Type B pancreatic cell (in vitro differentiated cells): ENCODE measurements around the gene TRPV3. TPM values are rescaled to one million over a fixed set of nuclear protein-coding genes. Genes with fewer than 3 reads are reported as not detected.
"Not testable (repeated sequence)": the region's sequence is repeated elsewhere in the genome, so short reads cannot be mapped to it uniquely, and the experiment has no call there.

Experiments used
- DNase-seq: peaks from one replicate; pipeline ENCODE4 v3.0.0; 2021; ENCODE audit warnings: mixed read lengths; ENCODE audit not compliant: unreplicated experiment; ENCODE audit errors: extremely low spot score
- H3K27ac Mint-ChIP-seq: 2 replicates; pipeline ENCODE4 v1.8.0; 2021; ENCODE audit warnings: mild to moderate bottlenecking, mixed read lengths
- H3K27me3 Mint-ChIP-seq: 2 replicates; pipeline ENCODE4 v1.8.0; 2021; ENCODE audit warnings: mixed read lengths
- H3K36me3 Mint-ChIP-seq: 2 replicates; pipeline ENCODE4 v1.8.0; 2021; ENCODE audit warnings: mixed read lengths
- H3K4me1 Mint-ChIP-seq: one replicate; pipeline ENCODE4 v1.8.0; 2021; ENCODE audit warnings: mixed read lengths; ENCODE audit not compliant: unreplicated experiment
- H3K4me3 Mint-ChIP-seq: 2 replicates; pipeline ENCODE4 v1.8.0; 2021; ENCODE audit warnings: mild to moderate bottlenecking, mixed read lengths
- H3K9me3 Mint-ChIP-seq: 2 replicates; pipeline ENCODE4 v1.8.0; 2021; ENCODE audit warnings: mixed read lengths
- total RNA-seq: library from RNA; stranded (reverse); gene quantifications from 2 replicates; pipeline ENCODE4 v1.2.1, GENCODE V29; 2021; ENCODE audit warnings: low replicate concordance
- TF ChIP-seq, protein P1 (sequence below): fragments of 200-600 bp; sonication (generic); conservative IDR thresholded peaks from 2 replicates; pipeline ENCODE4 v1.5.0; 2021; ENCODE audit warnings: antibody characterized with exemption, mild to moderate bottlenecking

The TRPV3 gene
- total RNA-seq, 1 donor from 2014 or later, result 2.3 TPM

DNA sequence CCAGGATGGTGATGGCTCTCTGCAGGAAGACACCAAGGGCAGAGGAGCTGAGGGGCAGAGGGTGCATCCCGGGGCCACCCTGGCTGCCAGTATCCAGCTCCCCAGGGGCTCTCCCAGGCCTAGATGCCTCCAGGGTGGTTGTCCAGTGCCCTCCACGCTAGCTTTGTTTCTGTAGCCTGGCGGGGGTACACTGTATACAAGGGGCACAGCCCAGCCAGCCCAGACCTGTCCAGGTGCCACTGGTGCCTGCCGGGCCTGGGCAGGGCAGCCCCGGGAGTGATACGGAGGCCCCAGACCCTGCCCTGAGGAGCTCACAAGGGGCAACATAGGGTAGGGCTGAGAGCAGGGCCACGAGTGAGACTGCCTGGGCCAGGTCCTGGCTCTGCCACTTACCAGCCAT, 14.6 kb upstream of the TRPV3 start:
- H3K27me3 Mint-ChIP-seq, result no peaks in the 10 kb centered on the region
- no peaks in the 10 kb centered on the region for H3K4me1 Mint-ChIP-seq
- no peaks in the 10 kb centered on the region for H3K9me3 Mint-ChIP-seq
- TF ChIP-seq, protein P1, sequence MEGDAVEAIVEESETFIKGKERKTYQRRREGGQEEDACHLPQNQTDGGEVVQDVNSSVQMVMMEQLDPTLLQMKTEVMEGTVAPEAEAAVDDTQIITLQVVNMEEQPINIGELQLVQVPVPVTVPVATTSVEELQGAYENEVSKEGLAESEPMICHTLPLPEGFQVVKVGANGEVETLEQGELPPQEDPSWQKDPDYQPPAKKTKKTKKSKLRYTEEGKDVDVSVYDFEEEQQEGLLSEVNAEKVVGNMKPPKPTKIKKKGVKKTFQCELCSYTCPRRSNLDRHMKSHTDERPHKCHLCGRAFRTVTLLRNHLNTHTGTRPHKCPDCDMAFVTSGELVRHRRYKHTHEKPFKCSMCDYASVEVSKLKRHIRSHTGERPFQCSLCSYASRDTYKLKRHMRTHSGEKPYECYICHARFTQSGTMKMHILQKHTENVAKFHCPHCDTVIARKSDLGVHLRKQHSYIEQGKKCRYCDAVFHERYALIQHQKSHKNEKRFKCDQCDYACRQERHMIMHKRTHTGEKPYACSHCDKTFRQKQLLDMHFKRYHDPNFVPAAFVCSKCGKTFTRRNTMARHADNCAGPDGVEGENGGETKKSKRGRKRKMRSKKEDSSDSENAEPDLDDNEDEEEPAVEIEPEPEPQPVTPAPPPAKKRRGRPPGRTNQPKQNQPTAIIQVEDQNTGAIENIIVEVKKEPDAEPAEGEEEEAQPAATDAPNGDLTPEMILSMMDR, result no peak
- H3K36me3 Mint-ChIP-seq, result peaks cover 15% of the 10 kb centered on the region
- H3K4me3 Mint-ChIP-seq, result no peak overlapping the region
- H3K27ac Mint-ChIP-seq, result no peak overlapping the region
- no peak for DNase-seq

DNA sequence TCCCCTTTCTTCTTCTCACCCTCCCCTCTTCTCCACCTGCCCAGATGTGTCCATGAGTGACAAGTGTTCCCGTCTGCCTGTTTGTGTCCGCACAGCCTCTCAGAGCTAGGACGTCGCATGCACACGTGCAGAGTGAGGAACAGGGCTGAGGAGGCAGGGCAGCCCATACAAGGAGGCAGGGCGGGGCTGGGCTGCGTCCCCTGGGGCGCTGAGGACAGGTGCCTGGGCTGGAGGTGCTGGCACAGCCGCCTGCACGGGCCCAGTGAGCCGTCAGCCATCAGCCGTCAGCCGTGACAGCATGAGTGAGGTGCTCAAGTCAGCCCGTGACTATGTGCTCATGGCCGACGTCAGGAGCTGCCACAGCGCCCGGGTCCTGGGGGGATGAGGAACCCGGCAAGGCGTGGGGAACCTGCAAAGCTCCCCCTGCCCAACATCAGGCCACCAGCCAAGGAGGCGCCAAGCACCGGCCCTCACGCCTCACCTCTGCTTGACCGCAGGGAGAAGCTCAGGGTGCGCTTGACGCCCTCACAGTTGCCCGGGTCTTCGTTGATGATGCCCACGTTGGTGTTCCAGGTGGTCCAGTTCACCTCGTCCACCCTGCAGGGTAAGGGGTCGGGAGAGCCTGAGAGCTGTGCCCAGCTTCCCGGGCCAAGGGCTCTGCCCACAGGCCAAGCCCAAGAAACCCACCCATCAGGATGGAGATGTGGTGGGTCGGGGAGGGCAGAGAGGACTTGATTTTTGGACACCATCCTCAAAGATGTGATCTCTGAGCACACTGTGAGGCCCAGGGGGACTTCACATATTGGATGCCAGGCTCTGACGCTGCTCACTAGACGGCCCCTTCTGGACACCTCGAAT, 13.7 kb upstream of the TRPV3 start:
- H3K4me3 Mint-ChIP-seq, result no peak overlapping the region
- no peak overlapping the region for H3K27ac Mint-ChIP-seq
- H3K9me3 Mint-ChIP-seq, result no peaks in the 10 kb centered on the region
- H3K36me3 Mint-ChIP-seq, result peaks cover 15% of the 10 kb centered on the region
- TF ChIP-seq, protein P1, result no peak
- DNase-seq, result no peak
- no peaks in the 10 kb centered on the region for H3K27me3 Mint-ChIP-seq
- no peaks in the 10 kb centered on the region for H3K4me1 Mint-ChIP-seq

DNA sequence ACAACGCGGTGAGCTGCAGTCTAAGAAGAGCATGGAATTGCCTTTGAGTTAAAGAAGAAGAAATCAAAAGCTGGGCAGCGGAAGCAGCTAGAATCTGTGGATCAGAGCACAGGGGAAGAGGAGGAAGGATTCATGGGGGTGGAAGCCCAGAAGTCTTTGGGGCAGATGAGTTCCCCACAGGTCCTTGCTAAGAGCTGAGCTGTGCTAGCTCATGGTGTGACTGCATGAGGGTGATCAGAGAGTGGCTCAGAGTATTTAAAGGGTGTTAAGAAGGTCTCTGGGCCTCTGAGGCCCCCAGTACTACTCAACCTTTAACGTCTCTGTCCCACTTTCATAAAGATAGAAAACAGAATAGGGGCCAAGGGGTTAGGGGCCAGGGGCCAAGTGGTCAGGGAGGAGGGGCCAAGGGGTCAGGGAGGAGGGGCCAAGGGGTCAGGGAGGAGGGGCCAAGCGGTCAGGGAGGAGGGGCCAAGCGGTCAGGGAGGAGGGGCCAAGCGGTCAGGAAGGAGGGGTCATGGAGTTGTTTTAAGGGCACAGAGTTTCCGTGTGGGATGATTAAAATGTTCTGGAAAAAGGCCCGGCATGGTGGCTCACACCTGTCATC, 12.0 kb upstream of the TRPV3 start:
- Mint-ChIP-seq H3K36me3 (peaks cover 17% of the 10 kb centered on the region), H3K9me3 (no peaks in the 10 kb centered on the region), H3K4me1 (no peaks in the 10 kb centered on the region), H3K4me3 (no peak overlapping the region), H3K27me3 (no peaks in the 10 kb centered on the region), H3K27ac (no peak overlapping the region)
- TF ChIP-seq, protein P1, result no peak
- no peak for DNase-seq

DNA sequence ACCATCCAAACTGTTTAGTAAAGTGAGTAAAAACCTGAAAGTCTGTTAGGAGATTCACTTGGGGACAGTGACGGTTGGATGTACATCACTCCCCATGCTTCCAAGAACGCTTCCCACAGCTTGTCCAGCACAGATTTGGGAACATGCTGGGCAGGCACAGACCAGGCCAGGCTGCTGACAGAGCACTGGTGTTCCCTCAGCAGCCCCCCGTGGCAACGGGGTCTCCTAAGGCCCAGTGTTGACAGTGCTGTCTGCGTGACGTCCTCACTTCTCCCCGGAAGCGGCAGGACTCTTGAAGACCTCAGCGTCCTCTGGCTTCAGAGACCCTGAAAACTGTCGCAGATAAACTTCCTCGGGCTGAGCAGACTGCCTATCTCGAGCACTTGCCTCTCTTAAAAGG, 8.9 kb upstream of the TRPV3 start:
- Mint-ChIP-seq H3K9me3 (no peaks in the 10 kb centered on the region), H3K36me3 (peaks cover 17% of the 10 kb centered on the region), H3K4me3 (no peak overlapping the region), H3K27ac (no peak overlapping the region), H3K4me1 (peaks cover 4% of the 10 kb centered on the region), H3K27me3 (no peaks in the 10 kb centered on the region)
- no peak for DNase-seq
- TF ChIP-seq, protein P1, result no peak

DNA sequence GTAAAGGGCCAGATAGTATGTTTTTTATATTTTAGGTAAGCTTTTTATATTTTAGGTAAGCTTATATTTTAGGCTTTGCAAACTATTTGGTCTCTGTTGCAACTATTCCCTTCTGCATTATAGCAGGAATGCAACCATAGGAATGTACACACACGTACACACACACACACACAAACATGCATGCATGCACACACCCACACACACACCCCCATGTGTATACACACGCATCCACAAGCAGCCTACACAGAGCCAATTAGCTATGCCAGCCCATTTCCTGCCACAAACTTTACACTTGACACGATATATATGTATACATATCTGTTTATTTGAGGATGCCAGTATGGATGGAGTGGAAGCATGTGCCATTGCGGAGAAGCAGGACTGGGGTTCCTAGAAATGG, 7.5 kb upstream of the TRPV3 start:
- no peak for DNase-seq
- no peaks in the 10 kb centered on the region for H3K27me3 Mint-ChIP-seq
- H3K27ac Mint-ChIP-seq, result no peak overlapping the region
- H3K9me3 Mint-ChIP-seq, result no peaks in the 10 kb centered on the region
- H3K4me1 Mint-ChIP-seq, result peaks cover 4% of the 10 kb centered on the region
- TF ChIP-seq, protein P1, result no peak
- peaks cover 17% of the 10 kb centered on the region for H3K36me3 Mint-ChIP-seq
- no peak overlapping the region for H3K4me3 Mint-ChIP-seq

DNA sequence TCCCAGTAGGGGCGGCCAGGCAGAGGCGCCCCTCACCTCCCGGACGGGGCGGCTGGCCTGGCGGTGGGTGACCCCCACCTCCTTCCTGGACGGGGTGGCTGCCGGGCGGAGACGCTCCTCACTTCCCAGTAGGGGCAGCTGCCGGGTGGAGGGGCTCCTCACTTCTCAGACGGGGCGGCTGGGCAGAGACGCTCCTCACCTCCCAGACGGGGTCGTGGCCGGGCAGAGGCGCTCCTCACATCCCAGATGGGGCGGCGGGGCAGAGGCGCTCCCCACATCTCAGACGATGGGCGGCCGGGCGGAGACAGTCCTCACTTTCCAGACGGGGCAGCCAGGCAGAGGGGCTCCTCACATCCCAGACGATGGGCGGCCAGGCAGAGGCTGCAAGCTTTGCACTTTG, 6.6 kb upstream of the TRPV3 start:
- not testable (repeated sequence) for DNase-seq, H3K27ac Mint-ChIP-seq, H3K4me1 Mint-ChIP-seq, H3K9me3 Mint-ChIP-seq, H3K27me3 Mint-ChIP-seq, H3K4me3 Mint-ChIP-seq
- H3K36me3 Mint-ChIP-seq, result peaks cover 14% of the 10 kb centered on the region
